HG02973 (cell line): ENCODE measurements around the gene ARL2BP.
"Not testable (repeated sequence)": the region's sequence is repeated elsewhere in the genome, so short reads cannot be mapped to it uniquely, and the experiment has no call there.

Experiments
- ATAC-seq: cut with Tn5 transposase; IDR thresholded peaks from one replicate; pipeline ENCODE4 v1.9.1; 2021; ENCODE audit warnings: moderate library complexity; ENCODE audit not compliant: unreplicated experiment

Gene ARL2BP

DNA sequence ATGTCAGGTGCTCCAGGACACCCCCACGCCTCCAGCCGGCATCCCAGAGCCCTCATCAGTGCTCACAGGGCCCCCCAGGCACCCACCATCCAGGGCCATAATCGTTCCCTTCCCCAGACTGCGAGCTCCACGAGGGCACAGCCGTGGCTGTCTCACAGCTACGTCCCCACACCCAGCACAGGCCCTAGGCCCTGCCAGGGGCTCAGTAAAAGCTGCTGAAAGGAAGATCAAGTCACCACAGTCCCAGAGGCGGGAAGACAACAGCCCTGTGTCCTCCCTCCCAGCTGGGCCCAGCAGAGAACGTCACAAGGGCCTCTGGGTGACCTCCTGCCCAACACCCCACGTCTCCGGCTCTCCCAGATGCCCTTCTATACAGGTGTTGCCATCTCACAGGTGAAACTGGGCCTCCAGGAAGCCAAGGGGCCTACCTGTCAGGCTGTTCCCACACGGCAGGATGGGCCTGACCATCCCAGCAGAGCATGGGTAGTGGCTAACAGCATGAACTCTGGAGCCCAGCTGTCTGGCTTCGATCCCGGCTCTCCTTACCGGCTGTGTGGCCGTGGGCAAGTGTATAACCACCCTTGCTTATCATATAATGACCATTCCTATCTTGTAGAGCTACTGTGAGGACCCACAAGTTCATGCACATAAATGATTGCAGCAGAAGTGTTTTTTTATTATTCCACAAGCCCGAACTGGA lies 17.9 kb downstream of the ARL2BP start:
- ATAC-seq, result no peak

DNA sequence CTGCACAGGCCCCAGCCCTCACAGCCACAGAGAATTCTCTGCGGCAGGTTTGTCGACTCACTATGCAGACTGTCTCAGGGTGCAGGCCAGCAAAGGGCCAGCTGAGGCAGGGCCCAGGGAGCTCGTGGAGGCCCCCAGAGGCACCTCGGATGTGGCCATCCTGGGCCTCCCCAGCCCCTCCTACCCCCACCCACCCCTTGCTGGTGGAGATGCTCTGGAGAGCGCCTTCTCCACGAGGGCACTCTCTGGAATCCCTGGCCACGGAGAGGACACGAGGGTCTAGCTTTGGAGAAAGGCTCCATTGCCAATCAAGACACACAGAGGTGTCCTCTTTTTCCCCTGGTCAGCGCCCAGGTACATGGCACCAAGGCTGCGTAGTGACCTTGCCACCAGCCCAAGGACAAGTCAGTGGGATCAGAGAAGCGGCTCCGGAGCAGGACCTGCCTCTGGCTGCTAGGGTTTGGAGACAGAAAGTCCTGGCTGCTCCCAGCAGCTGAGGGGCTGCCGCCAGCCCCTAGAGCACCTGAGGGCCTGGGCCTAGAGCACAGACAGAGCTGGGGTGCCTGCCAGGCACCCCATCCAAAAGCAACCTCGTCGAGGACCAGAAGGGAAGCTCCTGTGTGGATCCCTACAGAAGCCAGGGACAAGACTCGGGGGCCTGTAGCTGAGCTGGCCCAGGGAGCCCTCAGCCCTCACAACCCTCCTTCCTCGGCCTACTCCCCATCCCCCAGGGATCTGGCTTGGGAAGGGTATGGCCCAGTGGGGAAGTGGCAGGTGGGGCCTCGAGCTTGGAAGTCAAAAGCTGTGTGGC lies 18.7 kb downstream of the ARL2BP start:
- ATAC-seq, result no peak

DNA sequence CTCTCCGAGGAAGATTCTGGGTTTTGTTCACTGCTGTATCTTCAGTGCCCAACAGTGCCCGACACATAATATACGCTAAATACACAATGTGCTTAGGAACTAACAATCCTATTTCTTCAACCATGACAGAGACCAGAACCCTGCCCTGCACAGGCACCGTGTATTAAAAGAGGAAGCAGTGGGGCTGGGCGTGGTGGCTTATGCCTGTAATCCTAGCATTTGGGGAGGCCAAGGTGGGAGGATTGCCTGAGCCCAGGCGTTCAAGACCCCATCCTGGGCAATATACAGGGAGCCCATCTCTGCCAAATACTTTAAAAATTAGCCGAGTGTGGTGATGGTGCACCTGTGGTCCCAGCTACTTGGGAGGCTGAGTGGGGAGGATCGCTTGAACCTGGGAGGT lies 19.3 kb downstream of the ARL2BP start:
- no peak for ATAC-seq

DNA sequence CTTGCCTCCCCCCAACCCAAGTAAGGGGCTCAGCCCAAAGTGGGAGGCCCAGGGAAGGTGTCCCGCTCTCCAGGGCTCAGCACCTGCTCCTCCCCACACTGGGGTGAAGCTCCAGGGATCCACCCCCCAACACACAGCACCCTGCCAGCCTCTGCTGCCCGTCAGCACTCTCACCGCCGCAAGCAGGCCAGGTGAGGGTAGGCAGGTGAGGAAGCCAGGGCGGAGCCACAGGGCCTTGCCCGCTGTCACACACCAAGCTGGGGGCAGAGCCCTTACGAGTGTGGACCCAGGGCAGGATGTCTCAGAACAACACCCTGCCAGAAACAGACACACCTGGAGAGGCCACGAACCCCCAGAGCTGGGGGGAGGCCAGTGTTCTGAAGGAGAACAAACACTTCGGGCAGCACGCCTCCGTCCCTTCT lies 19.9 kb downstream of the ARL2BP start:
- ATAC-seq, result no peak

DNA sequence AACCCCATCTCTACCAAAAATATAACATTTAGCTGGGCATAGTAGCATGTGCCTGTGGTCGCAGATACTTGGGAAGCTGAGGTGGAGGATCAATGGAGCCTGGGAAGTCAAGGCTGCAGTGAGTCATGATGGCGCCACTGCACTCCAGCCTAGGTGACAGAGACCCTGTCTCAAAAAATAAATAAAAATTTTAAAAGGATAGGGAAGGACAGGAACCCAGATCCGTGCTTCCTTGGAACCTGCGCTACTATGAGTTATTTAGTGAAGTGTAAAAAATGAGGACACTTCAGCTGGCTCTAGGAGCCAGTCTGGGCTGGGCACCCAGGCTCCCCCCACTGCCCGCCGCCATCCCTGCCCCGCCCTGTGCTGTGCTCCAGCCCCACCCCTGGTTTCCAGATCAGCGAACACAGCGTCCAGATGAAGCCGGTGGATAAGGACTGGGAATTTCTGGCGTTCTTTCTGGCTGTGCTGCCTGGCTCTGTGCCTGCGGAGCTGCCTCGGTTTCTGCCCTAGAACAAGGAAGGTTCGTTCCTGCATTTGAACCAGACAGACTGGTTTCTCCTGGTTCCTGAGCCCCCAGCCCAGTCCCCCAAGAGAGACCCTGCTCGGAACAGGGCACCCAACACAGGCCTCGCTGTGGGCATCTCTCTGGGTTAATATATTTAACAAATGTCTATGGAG lies 20.9 kb downstream of the ARL2BP start:
- no peak for ATAC-seq

DNA sequence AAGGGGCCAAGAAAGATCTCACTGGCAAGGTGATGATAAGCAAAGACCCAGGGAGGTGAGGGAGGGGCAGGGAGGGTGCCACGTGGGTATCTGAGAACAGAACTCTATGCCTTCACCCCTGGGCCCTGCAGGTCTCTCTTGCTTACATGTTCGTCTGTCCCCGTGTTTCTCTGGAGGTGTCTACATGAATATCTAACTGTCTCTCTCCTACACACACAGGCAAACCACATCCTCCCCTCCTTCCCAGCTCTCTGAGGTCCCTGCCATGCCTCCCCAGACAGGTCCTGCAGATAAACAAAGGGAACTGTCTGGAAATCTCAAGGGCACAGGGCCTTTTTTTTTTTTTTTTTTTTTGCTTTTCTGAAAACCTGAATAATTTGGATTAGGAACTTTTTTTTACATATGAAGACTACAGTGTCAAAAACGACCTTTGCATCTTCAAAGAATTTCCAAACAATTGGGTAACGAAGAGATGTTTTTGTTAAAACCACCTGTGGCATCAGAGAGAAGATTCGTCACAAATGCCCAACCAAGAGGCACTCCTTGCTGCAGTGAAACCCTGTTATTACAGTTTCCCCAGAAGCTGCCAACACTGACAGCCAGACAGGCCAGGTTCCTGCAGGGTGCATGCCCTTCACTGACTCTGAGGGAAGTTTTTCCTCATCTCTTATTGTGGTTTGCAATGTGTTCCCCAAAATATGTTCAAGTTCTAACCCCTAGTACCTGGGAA lies 21.6 kb downstream of the ARL2BP start:
- ATAC-seq, result no peak

DNA sequence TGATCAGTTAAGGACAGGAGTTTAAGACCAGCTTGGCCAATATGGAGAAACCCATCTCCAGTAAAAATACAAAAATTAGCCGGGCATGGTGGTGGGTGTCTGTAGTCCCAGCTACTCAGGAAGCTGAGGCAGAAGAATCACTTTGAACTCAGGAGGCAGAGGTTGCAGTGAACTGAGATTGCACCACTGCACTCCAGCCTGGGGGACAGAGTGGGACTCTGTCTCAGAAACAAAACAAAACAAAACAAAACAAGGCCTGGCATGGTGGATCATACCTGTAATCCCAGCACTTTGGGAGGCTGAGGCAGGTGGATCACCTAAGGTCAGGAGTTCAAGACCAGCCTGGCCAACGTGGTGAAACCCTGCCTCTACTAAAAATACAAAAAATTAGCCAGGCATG lies 22.3 kb downstream of the ARL2BP start:
- not testable (repeated sequence) for ATAC-seq

DNA sequence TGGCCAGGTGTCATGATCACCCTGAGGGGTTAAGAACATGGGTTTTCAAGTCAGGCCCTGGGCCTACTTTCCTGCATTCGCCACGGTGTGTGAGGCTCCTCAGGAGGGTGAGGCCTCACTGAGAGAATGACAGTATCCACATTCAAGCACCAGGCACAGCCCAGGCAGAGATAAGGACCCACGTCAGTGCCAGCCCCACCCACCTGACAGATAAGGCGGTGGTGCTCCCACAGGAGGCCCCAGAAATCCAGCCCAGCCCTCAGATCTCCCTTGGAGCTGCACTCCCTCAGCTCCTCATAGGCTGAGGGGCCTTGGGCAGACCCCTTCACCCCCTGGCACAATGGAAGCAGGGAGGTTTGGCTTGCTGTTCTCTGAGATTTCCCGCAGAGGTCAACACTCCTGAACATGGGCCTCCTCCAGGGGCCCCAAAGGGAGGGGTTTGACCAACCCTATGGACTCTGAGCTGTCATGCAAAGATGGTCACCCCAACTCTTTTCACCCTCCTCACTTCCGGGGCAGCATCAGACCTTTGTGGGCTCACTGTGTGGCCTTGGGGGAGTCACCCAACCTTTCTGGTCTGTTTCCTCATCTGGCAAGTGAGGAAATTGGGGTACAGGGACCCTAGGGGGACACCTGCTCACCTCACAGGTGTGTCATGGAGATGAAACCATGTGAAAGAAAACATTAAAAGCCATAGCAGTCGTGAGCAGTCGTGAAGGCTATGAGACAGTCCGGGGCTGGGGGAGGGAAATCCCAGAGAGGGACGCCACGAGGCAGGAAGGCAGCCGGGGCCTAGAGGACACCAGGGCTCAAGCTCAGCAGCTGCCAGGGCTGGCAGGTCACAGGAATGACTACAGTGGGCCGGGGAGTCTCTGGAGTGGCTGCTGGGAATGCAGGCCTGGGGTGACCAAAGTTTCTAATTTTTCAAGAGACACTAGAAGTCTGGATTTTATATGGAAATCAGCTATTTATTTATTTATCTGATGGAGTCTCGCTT lies 24.0 kb downstream of the ARL2BP start:
- ATAC-seq, result no peak

DNA sequence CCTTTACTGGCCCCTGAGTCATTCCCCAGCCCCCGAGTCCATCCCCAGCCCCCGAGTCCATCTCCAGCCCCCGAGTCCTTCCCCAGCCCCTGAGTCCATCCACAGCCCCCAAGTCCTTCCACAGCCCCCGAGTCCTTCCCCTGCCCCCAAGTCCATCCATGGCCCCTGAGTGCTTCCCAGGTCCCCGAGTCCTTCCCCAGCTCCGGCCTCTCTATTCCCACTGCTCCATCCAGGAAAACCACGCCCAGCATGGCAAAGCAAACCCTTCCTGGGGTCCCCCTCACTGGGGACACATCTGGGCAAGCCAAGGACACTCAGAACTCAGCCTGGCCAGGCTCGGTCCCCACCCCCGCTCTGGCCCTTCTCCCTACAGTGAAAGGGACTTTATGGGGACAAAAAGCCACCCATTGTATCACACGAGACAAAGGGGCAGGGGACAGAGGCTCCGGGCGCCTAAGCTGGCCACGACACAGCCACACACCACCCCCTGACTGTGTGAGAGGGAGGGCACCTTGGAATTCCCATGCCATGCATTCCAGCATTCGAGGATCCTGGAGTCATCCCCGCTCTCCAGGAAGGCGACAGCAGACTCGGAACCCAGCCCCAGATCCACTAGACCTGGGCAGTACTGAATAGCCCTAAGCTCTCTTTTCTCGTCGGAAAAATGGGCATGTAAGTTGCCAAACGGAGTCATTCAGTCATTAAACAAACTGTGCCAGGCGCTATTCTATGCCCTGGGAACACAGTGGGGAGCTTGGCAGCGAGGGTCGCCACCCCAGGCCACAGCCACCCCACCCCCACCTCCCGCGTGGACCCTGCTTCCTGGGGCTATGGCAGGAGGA lies 25.4 kb downstream of the ARL2BP start:
- no peak for ATAC-seq

DNA sequence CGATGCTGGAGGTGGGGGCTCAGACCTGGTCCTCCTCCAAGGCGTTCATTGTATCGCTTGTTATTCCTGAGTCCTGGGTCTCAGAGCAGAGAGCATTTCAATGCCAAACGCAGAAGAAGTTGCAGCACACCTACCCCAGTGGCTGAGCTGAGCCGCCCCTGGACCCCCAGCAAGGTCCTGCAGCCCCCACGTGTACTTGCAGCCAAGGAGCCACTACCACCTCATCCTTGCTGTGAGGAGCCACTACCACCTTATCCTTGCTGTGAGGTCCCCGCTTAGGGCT lies 25.9 kb downstream of the ARL2BP start:
- ATAC-seq, result no peak

DNA sequence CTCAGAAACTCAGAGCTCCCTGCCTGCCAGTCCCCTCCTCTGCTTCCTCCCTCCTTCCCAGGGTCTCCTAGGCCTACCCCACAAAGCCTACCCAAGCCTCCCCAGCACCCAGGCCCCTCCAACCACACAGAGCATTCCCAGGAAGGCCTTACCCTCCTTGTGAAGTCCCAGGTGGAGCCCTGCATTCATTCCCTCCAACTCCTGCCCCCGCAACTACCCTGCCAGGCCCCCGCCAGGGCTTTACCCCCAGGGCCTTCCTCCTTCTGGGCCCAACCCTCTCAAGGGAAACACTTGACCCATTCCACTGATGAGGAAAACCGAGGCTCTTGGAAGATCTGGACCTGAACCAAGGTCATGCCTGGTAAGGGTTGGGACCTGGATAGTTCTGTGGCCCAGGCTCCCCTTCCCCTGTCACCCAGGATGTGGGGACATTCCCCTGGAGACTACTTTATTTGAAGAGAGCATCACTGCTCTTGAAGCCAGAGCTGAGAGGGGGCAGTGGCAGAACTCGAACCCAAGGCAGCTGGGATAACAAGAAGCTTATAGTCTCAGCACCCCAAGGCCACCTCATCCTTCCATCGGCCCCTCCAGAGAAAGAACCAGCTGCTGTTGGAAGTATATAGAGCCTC lies 26.9 kb downstream of the ARL2BP start:
- ATAC-seq, result no peak

DNA sequence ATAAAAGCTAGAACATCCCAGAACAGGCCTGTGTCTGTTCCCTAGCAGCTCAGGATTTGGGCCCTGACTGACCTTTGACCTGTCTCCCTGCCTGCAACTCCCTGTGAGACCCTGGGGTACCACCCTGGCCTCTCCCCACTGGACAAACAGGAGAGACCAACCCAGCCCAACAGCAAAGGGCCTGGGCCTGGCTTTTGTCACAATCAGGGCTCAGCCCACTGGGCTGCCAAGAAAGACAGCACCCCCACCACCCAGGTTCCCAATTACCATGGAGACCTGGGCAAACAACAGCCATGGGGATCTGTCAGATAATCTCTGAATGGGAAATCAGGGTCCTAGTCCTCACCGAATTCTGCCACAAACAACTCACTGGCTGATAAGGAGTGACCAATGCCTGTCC lies 28.3 kb downstream of the ARL2BP start:
- ATAC-seq, result no peak

DNA sequence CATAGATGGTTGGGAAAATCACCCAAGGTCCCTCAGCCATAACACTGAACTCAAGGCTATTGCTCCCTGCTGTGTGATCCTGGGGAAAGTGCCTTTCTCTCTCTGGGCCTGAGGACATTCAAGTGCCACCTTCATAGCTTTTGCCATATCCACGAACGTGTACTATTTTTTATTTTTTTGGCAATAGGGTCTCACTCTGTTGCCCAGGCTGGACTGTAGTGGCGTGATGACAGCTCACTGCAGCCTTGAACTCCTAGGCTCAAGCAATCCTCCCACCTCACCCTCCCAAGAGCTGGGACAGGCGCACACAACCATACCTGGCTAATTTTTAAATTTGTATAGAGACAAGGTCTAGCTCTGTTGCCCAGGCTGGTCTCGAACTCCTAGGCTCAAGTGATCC lies 28.8 kb downstream of the ARL2BP start:
- ATAC-seq, result no peak

DNA sequence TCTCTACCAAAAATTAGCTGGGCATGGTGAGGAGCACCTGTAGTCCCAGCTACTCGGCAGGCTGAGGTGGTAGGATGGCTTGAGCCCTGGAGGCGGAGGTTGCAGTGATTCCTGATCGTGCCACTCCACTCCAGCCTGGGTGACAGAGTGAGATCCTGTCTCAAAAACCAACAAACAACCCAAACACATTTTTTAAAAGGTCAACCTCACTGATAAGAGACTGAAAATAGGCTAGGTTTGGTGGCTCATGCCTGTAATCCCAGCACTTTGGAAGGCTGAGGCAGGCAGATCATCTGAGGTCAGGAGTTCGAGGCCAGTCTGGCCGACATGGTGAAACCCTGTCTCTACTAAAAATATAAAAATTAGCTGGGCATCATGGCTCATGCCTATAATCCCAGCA lies 30.9 kb downstream of the ARL2BP start:
- ATAC-seq, result not testable (repeated sequence)

DNA sequence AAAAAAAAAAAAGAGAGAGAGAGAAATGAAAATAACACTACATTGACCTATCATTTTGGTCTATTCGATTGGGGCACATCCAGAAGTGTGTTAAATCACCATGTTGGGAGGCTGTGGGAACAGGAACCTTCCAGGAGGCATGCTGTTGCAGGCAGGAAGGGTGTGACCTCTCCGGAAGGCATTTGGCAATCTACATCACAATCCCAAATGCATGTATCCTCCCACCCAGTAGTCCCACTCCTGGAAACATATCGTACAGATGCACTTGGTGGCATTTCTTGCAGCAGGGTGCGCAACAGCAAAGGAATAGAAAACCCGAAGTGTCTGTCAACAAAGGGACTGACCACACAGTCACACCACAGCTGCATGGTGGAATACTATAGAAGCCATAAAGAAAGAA lies 31.5 kb downstream of the ARL2BP start:
- ATAC-seq, result no peak

DNA sequence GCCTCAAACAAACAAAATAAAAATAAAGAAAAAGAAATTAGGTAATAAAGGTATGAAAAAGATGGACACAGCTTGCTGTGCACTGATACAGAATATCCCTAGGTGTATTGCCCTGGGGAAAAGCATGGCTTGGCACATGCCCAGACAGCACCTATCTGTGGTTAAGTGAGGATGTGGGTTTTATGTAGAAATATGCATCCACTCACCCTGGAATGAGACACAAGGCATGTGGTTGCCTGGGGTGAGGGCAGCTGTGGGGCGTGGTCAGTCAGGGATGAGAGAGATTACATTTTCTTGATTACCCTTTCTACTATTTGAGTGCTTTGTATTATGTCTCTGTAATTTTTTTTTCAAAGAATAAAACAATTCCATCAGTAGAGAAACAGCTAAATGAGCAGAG lies 32.5 kb downstream of the ARL2BP start:
- ATAC-seq, result no peak

DNA sequence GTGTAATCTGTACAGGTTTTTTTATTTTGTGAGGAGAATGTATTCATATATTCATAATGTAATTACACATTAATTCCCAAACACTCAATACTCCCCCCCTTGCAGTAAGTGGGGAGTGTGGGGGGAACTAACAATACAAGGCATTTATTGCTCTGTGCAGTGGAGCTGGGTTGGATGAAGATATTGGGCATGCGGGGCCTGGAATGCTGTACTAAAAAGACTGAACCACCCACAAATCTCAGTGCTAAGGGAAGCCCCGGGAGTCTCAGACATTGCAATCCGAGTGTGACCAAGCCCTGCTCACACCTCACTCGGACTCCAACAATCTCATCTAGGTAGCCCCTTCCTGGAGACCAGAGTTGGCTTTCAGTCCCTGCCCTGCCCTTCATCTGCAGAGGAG lies 33.4 kb downstream of the ARL2BP start:
- ATAC-seq, result no peak

DNA sequence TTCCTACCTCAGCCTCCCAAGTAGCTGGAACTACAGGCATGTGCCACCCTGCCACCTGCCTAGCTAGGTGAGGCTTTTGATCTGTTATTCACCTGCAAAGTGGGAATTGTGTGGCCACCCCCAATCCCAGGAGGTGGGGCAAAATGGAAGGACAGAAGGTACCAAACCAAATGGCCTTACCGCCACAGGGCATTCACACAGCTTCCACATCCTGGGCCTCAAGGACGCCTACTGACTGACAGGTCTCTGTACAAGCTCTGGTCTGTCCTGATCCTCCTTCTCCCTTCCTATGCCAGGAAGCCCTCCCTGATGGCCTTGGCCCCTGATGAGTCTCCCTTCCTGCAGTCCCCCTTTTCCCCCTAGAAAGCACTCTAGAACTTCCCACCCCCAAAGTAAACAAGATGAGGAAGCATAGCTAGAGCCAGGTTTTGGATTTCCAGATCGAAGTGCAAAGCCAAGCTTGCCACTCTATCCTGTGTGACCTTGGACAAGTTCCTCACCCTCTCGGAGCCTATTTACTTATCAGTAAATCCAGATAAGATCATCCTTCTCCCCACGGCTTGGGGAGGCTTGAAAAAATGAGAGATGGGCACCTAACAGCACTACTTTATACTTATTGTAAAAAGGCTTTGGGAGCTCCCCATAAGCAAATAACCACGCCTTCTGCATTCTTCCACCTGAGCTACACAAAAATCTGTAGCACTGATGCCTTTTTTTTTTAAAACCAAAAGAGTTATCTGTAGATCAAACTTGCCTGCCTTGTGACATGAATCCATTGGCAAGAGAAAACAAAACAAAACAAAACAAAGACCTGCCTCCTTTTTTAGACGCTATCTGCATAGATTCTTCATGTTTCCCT lies 35.0 kb downstream of the ARL2BP start:
- no peak for ATAC-seq
